K562 (cell line): Measurements from ENCODE around the gene ABHD8. TPM values are rescaled to one million over a fixed set of nuclear protein-coding genes. Genes with fewer than 3 reads are reported as not detected.

ENCODE experiments used
- ATAC-seq: fragments of 200-7000 bp; cut with Tn5 transposase; 3 replicates; pipeline ENCODE4 v1.9.1; 2020; ENCODE audit warnings: moderate library complexity
- BruUV-seq: library from RNA; stranded (reverse); fragments of 400-500 nt; replicated peaks from 2 replicates; lab custom pipeline; 2021; lab: Mats Ljungman, UMichigan
- CTCF ChIA-PET: fragments of 300-600 bp; formaldehyde crosslinking; extraction: SDS; loops from one replicate; lab custom pipeline; 2021; ENCODE audit warnings: low intra/inter-chr PET ratio; lab: Yijun Ruan, JAX
- POLR2A ChIA-PET: fragments of 300-600, 350-650 bp; sonication (Branson Sonifier 250); formaldehyde crosslinking; extraction: SDS; loops from one replicate; lab custom pipeline; 2021; ENCODE audit warnings: antibody characterized with exemption, inconsistent platforms; lab: Yijun Ruan, JAX
- DNase-seq, 4 experiments: peaks; one replicate each; pipeline versions ENCODE4 v3.0.0 to v3.0.0-alpha.2; 2011 to 2018; ENCODE audit warnings: low spot score in 3 of 4, mixed read lengths in 3 of 4; ENCODE audit errors: extremely low read depth in 1 of 4
- FAIRE-seq: peaks from 2 replicates; lab custom pipeline; 2011; peaks lifted over from hg19 to GRCh38; lab: Jason Lieb, UNC
- H2AFZ ChIP-seq: 2 replicates; pipeline ENCODE4 v1.6.0; 2011; ENCODE audit warnings: low read depth, low read length, control low read depth, inconsistent platforms
- H3K27ac ChIP-seq: fragments of 200-600 bp; 3 replicates; pipeline ENCODE4 v1.8.0; 2011; ENCODE audit warnings: low read depth, mild to moderate bottlenecking, control low read depth, inconsistent platforms, low read length, moderate library complexity, mixed read lengths; ENCODE audit errors: extremely low read depth
- H3K27me3 ChIP-seq, 2 experiments: fragments of 300-600 bp in 1 of 2; 2 replicates in 1 of 2; 3 replicates in 1 of 2; pipeline versions ENCODE4 v1.6.0 to v1.8.0; 2011; ENCODE audit warnings: inconsistent platforms in 2 of 2, low read length in 2 of 2, mild to moderate bottlenecking in 1 of 2, mixed read lengths in 1 of 2, moderate library complexity in 1 of 2; ENCODE audit not compliant: control insufficient read depth in 2 of 2, insufficient read depth in 2 of 2
- H3K36me3 ChIP-seq: fragments of 300-600 bp; 3 replicates; pipeline ENCODE4 v1.8.0; 2011; ENCODE audit warnings: mild to moderate bottlenecking, low read length, inconsistent platforms; ENCODE audit not compliant: control insufficient read depth, insufficient read depth
- H3K4me1 ChIP-seq, 2 experiments: fragments of 200-600 bp in 1 of 2; replicated peaks in 1 of 2; 2 replicates in 1 of 2; 3 replicates in 1 of 2; pipeline versions ENCODE4 v1.5.1 to v1.8.0; 2011; ENCODE audit warnings: inconsistent platforms in 2 of 2, low read length in 2 of 2, mild to moderate bottlenecking in 1 of 2, mixed read lengths in 1 of 2, moderate library complexity in 1 of 2; ENCODE audit not compliant: control insufficient read depth in 2 of 2, insufficient read depth in 2 of 2
- H3K4me2 ChIP-seq: 2 replicates; pipeline ENCODE4 v1.6.1; 2011; ENCODE audit warnings: low read length, control low read depth, inconsistent platforms, mixed read lengths; ENCODE audit not compliant: insufficient read depth
- H3K4me3 ChIP-seq: fragments of 200-600 bp; sonication (generic), shearing (Covaris generic); 2 replicates; pipeline ENCODE4 v1.5.1; 2016; ENCODE audit warnings: control low read depth, inconsistent platforms
- H3K79me2 ChIP-seq: fragments of 200-600 bp; 3 replicates; pipeline ENCODE4 v1.8.0; 2011; ENCODE audit warnings: low read length, inconsistent platforms; ENCODE audit not compliant: control insufficient read depth, insufficient read depth
- H3K9ac ChIP-seq, 2 experiments: 2 replicates each; pipeline versions ENCODE4 v1.6.0 to v1.6.1; 2011; ENCODE audit warnings: low read depth in 2 of 2, low read length in 2 of 2, control low read depth in 1 of 2, inconsistent platforms in 1 of 2, mild to moderate bottlenecking in 1 of 2, mixed read lengths in 1 of 2; ENCODE audit not compliant: insufficient read depth in 1 of 2
- H3K9me1 ChIP-seq: one replicate; pipeline ENCODE4 v1.6.0; 2011; ENCODE audit warnings: inconsistent platforms, mild to moderate bottlenecking, low read length, moderate library complexity; ENCODE audit not compliant: control insufficient read depth, insufficient read depth
- H3K9me3 ChIP-seq: replicated peaks from 2 replicates; pipeline ENCODE4 v1.5.1; 2011; ENCODE audit warnings: low read depth, low read length, inconsistent platforms; ENCODE audit not compliant: control insufficient read depth, insufficient read depth
- H4K20me1 ChIP-seq: replicated peaks from 2 replicates; pipeline ENCODE4 v1.6.1; 2011; ENCODE audit warnings: low read length, inconsistent platforms, mixed read lengths; ENCODE audit not compliant: control insufficient read depth, insufficient read depth
- ADNP ChIP-seq: fragments of 200-800 bp; sonication (Bioruptor generic); IDR thresholded peaks from 2 replicates; pipeline ENCODE4 v1.6.1; 2016; ENCODE audit warnings: missing genetic modification characterization, missing compliant biosample characterization
- ARID2 ChIP-seq: fragments of 450-650 bp; IDR thresholded peaks from 2 replicates; pipeline ENCODE4 v1.6.1; 2017; ENCODE audit warnings: antibody characterized with exemption, mild to moderate bottlenecking
- BCOR ChIP-seq: fragments of 450-650 bp; IDR thresholded peaks from 2 replicates; pipeline ENCODE4 v1.6.1; 2016
- CTCFL ChIP-seq: IDR thresholded peaks from 2 replicates; pipeline ENCODE4 v1.6.1; 2011; ENCODE audit warnings: borderline replicate concordance, low read depth, mild to moderate bottlenecking, moderate library complexity, low read length; ENCODE audit not compliant: insufficient read depth, poor library complexity, severe bottlenecking
- ESRRA ChIP-seq: fragments of 450-650 bp; IDR thresholded peaks from 2 replicates; pipeline ENCODE4 v1.6.1; 2014; ENCODE audit warnings: low read depth, mild to moderate bottlenecking, moderate library complexity, borderline replicate concordance
- GABPB2 ChIP-seq: fragments of 250-450 bp; sonication (Bioruptor Pico); conservative IDR thresholded peaks from 2 replicates; pipeline ENCODE4 v1.5.1; 2021; ENCODE audit warnings: mild to moderate bottlenecking
- NCOA6 ChIP-seq: fragments of 450-650 bp; IDR thresholded peaks from 2 replicates; pipeline ENCODE4 v1.6.1; 2017; ENCODE audit warnings: mild to moderate bottlenecking
- PTBP1 ChIP-seq: fragments of 200-400 bp; formaldehyde crosslinking; IDR thresholded peaks from 2 replicates; pipeline ENCODE4 v1.6.1; 2017; ENCODE audit warnings: low read depth, low read length
- RB1 ChIP-seq: fragments of 450-650 bp; IDR thresholded peaks from 2 replicates; pipeline ENCODE4 v1.6.1; 2017; ENCODE audit warnings: low read depth, mild to moderate bottlenecking
- RBM25 ChIP-seq: fragments of 200-400 bp; formaldehyde crosslinking; IDR thresholded peaks from 2 replicates; pipeline ENCODE4 v1.6.1; 2018; ENCODE audit warnings: low read length, low read depth, moderate library complexity; ENCODE audit not compliant: severe bottlenecking
- SMARCA5 ChIP-seq: fragments of 450-650 bp; IDR thresholded peaks from 2 replicates; pipeline ENCODE4 v1.6.1; 2016
- ZFP36 ChIP-seq: fragments of 150-350 bp; IDR thresholded peaks from 2 replicates; pipeline ENCODE4 v1.6.1; 2018; ENCODE audit warnings: low read length, low read depth; ENCODE audit not compliant: partially characterized antibody
- WGBS: fragments of 100-300 bp; shearing (Covaris generic); methylation state at CpG from one replicate; pipeline ENCODE4 v1.1.6; 2016; ENCODE audit warnings: low coverage, mixed read lengths; ENCODE audit not compliant: insufficient coverage; ENCODE audit errors: missing lambda C conversion rate; 5-methylcytosine and 5-hydroxymethylcytosine counted together
- in situ Hi-C: fragments of 300-500 bp; cut with MboI; formaldehyde crosslinking; loops from 4 replicates; pipeline ENCODE4 v1.15.0; 2018; ENCODE audit warnings: inconsistent platforms, mixed read lengths
- intact Hi-C: fragments of 100-400 bp; cut with micrococcal nuclease; formaldehyde crosslinking; loops from 2 replicates; pipeline ENCODE4 v1.14.2; 2022
- polyA plus RNA-seq, 8 experiments: library from polyadenylated mRNA; depleted of rRNA in 4 of 8; stranded (reverse) in 5 of 8; unstranded in 3 of 8; fragments of >200 nt; fragmentation: Nextera tagmentation in 2 of 8; fragmentation: Illumina TruSeq in 1 of 8; extraction: Ambion mirVana in 2 of 8; extraction: Trizol in 1 of 8; gene quantifications; 2 replicates each; pipeline versions ENCODE4 v1.2.1 to v1.2.3, GENCODE V29; 2011 to 2014; ENCODE audit warnings: inconsistent platforms in 1 of 8, missing spikeins in 1 of 8
- total RNA-seq, 7 experiments: library from RNA; depleted of rRNA in 6 of 7; stranded (reverse); fragments of >200 nt in 6 of 7; fragmentation: Illumina TruSeq in 2 of 7; extraction: Trizol in 2 of 7; gene quantifications; 2 replicates each; pipeline versions ENCODE4 v1.2.1 to v1.2.3, GENCODE V29; 2011 to 2021; ENCODE audit warnings: low replicate concordance in 1 of 7
- TF ChIP-seq, protein P1 (sequence below), 2 experiments: IDR thresholded peaks; 2 replicates each; pipeline ENCODE4 v1.6.1; 2011; ENCODE audit warnings: borderline replicate concordance in 1 of 2, control low read depth in 1 of 2, low read depth in 1 of 2, low read length in 1 of 2, mild to moderate bottlenecking in 1 of 2, mixed read lengths in 1 of 2, moderate library complexity in 1 of 2; ENCODE audit not compliant: insufficient read depth in 1 of 2, insufficient read length in 1 of 2, poor library complexity in 1 of 2, severe bottlenecking in 1 of 2; ENCODE audit errors: extremely low read depth in 1 of 2
- TF ChIP-seq, protein P2 (sequence below): fragments of 250-450 bp; sonication (Bioruptor Pico); IDR thresholded peaks from 2 replicates; pipeline ENCODE4 v1.4.0; 2020; ENCODE audit warnings: mild to moderate bottlenecking, moderate library complexity

ABHD8 gene
- total and polyA plus RNA-seq, 9 of the 15 experiments (the other 6 are each of a cell fraction or from before 2014, with no cell fraction given): 0.04 to 6.6 (median 2.0) TPM; not detected in 1

- Histone ChIP-seq H3K9me3 (no peaks in the 10 kb centered on the region), H3K4me2 (no peak overlapping the region), H2AFZ (peak overlapping the region; percentile 74), H4K20me1 (no peaks in the 10 kb centered on the region), H3K9ac (peak overlapping the region in 1 of 2 experiments; percentile 67; a peak in 2 of 4 replicates), H3K9me1 (no peaks in the 10 kb centered on the region), H3K4me1 (peaks cover 3 to 25% of the 10 kb centered on the region in 2 experiments; a peak in 3 of 5 replicates), H3K27ac (no peak overlapping the region), H3K36me3 (peaks cover 4% of the 10 kb centered on the region; the same call in 1 of the 3 replicates), H3K4me3 (no peak overlapping the region), H3K27me3 (no peaks in the 10 kb centered on the region), H3K79me2 (peaks cover 17% of the 10 kb centered on the region)
- in situ Hi-C loops (no loop called here), intact Hi-C loops (no loop called here)
- DNase-seq: no peak
- no TSS peak for BruUV-seq
- no peak for ATAC-seq
- 76% methylated on average over 19 of the region's 23 CpGs for WGBS
- no peak for FAIRE-seq
- ChIA-PET CTCF (no interaction called here), POLR2A (interaction anchor here (0.6 to 1.0 kb wide), 5 partner anchors 15 to 449 kb away, joined by 3 read pairs; partner anchors contain the start of gene USE1)
- TF ChIP-seq ESRRA (peak; percentile 29; the same call in 1 of the 2 replicates), GABPB2 (CRISPR knock-in tag) (no peak), PTBP1 (0 out of 2 replicates have a peak, but pooled peaks have one; percentile 74), SMARCA5 (peak; percentile 28), ZFP36 (peak; percentile 85), RBM25 (peak; percentile 82), RB1 (no peak), BCOR (peak; percentile 94), CTCFL (no peak), ARID2 (no peak), ADNP (tag) (peak; percentile 48; the same call in 1 of the 2 replicates), NCOA6 (no peak)
- TF ChIP-seq, protein P1, sequence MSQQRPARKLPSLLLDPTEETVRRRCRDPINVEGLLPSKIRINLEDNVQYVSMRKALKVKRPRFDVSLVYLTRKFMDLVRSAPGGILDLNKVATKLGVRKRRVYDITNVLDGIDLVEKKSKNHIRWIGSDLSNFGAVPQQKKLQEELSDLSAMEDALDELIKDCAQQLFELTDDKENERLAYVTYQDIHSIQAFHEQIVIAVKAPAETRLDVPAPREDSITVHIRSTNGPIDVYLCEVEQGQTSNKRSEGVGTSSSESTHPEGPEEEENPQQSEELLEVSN (IDR thresholded peaks at IDR 0.05; ENCODE audit: borderline replicate concordance in 1 of 2, extremely low read depth in 1 of 2, insufficient read depth in 1 of 2, insufficient read length in 1 of 2, low read depth in 1 of 2, low read length in 1 of 2, poor library complexity in 1 of 2, severe bottlenecking in 1 of 2): no peak
- TF ChIP-seq, protein P2, sequence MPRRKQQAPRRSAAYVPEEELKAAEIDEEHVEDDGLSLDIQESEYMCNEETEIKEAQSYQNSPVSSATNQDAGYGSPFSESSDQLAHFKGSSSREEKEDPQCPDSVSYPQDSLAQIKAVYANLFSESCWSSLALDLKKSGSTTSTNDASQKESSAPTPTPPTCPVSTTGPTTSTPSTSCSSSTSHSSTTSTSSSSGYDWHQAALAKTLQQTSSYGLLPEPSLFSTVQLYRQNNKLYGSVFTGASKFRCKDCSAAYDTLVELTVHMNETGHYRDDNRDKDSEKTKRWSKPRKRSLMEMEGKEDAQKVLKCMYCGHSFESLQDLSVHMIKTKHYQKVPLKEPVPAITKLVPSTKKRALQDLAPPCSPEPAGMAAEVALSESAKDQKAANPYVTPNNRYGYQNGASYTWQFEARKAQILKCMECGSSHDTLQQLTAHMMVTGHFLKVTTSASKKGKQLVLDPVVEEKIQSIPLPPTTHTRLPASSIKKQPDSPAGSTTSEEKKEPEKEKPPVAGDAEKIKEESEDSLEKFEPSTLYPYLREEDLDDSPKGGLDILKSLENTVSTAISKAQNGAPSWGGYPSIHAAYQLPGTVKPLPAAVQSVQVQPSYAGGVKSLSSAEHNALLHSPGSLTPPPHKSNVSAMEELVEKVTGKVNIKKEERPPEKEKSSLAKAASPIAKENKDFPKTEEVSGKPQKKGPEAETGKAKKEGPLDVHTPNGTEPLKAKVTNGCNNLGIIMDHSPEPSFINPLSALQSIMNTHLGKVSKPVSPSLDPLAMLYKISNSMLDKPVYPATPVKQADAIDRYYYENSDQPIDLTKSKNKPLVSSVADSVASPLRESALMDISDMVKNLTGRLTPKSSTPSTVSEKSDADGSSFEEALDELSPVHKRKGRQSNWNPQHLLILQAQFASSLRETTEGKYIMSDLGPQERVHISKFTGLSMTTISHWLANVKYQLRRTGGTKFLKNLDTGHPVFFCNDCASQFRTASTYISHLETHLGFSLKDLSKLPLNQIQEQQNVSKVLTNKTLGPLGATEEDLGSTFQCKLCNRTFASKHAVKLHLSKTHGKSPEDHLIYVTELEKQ (CRISPR knock-in tag): no peak
Measured at GRCh38 chr19:17263712-17264640, 39.2 kb downstream of the ABHD8 start.
